Measurements from ENCODE around the gene POU5F1.
"Not testable (repeated sequence)": the region's sequence is repeated elsewhere in the genome, so short reads cannot be mapped to it uniquely, and the experiment has no call there.

Gene POU5F1

DNA sequence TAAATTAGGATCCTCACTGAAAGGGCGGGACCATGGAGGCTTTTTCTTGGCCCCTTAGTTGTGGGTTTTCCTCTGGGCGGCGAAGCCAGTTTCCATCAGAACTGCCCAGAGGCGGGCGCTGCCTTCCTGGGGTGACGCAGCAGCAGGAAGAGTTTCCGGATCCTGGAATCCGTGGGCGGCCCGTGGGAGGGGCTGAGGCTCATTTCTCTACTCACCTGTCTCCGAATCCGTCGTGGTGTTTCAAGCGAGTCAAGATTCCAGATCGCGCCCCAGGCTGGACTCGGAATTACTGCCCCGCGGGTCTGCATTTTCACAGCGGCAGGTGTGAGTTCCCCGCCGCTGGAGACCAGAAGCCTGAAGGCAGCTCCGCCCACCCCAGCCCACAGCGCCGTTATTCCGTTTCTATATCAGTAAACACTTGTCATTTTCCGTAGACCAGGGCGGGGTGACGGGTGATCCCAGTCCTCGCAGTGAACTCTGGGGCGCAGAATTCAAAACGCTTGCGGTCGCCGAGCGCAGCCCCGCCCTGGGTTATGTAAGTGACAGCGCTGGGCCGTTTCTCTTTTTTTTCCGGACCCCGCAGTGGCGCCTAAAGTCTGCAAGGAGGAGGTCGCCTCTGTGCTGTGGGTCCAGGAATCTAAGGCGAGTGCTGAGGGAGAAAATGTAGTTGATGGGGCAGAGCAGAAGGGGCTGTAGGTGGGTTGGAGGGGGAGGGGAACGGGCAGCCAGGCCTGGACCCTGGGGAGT is 27.2 kb upstream of the POU5F1 start:
- peak; percentile 63 for DNase-seq (ENCODE audit: low spot score)
- in situ Hi-C loops (cut with MboI; ENCODE audit: low pct_unique_long_range_greater_than_20kb, low sequenced_read_pairs, unreplicated experiment) = no loop called here
- no peak for TF ChIP-seq CTCF (IDR thresholded peaks at IDR 0.05; ENCODE audit: extremely low read depth, insufficient read depth, missing control alignments)

- DNase-seq (ENCODE audit: low spot score); in situ Hi-C loops (cut with MboI; ENCODE audit: low pct_unique_long_range_greater_than_20kb, low sequenced_read_pairs, unreplicated experiment): not testable (repeated sequence)
These were observed 26.0 kb upstream of the POU5F1 start for GRCh38 chr6:31196251-31197022.

- DNase-seq (ENCODE audit: low spot score); in situ Hi-C loops (cut with MboI; ENCODE audit: low pct_unique_long_range_greater_than_20kb, low sequenced_read_pairs, unreplicated experiment): not testable (repeated sequence)
These were observed 25.0 kb upstream of the POU5F1 start for GRCh38 chr6:31195308-31195979.

GRCh38 chr6:31194061-31194834 is 23.8 kb upstream of the POU5F1 start:
- in situ Hi-C loops (cut with MboI; ENCODE audit: low pct_unique_long_range_greater_than_20kb, low sequenced_read_pairs, unreplicated experiment) = loop anchor here (5.0 kb wide), 2 partner anchors 57 to 173 kb away; partner anchors contain the start of gene PSORS1C2
- no peak for TF ChIP-seq CTCF (IDR thresholded peaks at IDR 0.05; ENCODE audit: extremely low read depth, insufficient read depth, missing control alignments)
- no peak for DNase-seq (ENCODE audit: low spot score)

GRCh38 chr6:31193206-31193605 is 22.7 kb upstream of the POU5F1 start:
- no peak for TF ChIP-seq CTCF (IDR thresholded peaks at IDR 0.05; ENCODE audit: extremely low read depth, insufficient read depth, missing control alignments)
- DNase-seq (ENCODE audit: low spot score) = no peak
- in situ Hi-C loops (cut with MboI; ENCODE audit: low pct_unique_long_range_greater_than_20kb, low sequenced_read_pairs, unreplicated experiment) = loop anchor here (5.0 kb wide), 2 partner anchors 56 to 174 kb away; partner anchors contain the start of gene PSORS1C2

DNA sequence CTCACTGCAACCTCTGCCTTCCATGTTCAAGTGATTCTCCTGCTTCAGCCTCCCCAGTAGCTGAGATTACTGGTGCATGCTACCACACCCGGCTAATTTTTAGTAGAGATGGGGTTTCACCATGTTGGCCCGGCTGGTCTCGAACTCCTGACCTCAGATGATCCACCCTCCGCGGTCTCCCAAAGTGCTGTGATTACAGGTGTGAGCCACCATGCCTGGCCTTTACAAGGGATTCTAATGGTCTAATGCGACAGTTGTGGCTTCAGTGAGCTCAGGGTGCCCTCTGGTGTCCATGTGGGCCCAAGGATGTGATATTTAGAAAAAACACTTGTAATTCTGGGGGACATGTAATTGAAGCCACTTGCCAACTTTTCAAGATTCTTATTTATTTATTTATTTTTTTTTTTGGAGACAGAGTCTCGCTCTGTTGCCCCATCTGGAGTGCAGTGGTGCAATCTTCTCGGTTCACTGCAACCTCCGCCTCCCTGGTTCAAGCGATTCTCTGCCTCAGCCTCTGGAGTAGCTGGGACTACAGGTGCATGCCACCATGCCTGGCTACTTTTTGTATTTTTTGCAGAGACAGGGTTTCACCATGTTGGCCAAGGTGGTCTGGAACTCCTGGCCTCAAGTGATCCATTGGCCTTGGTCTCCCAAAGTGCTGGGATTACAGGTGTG is 22.1 kb upstream of the POU5F1 start:
- TF ChIP-seq CTCF (IDR thresholded peaks at IDR 0.05; ENCODE audit: extremely low read depth, insufficient read depth, missing control alignments) = peak; percentile 78
- DNase-seq (ENCODE audit: low spot score) = peak; percentile 42
- in situ Hi-C loops (cut with MboI; ENCODE audit: low pct_unique_long_range_greater_than_20kb, low sequenced_read_pairs, unreplicated experiment) = loop anchor here (5.0 kb wide), 2 partner anchors 55 to 175 kb away; partner anchors contain the start of gene PSORS1C2

Measured in GM13977 (cell line).